HL-60 (cell line): Measurements from ENCODE around the gene TRAPPC12.

Source experiments
- DNase-seq, 2 experiments: peaks; one replicate each; pipeline ENCODE4 v3.0.0-alpha.2; 2010 to 2020; ENCODE audit warnings: low read depth in 1 of 2, low spot score in 1 of 2
- H3K27ac ChIP-seq: fragments of 250-450 bp; sonication (Bioruptor Pico); replicated peaks from 2 replicates; pipeline ENCODE4 v1.5.1; 2020; ENCODE audit warnings: mild to moderate bottlenecking, moderate library complexity
- H3K27me3 ChIP-seq: fragments of 250-450 bp; sonication (Bioruptor Pico); 2 replicates; pipeline ENCODE4 v1.5.1; 2021; ENCODE audit warnings: mild to moderate bottlenecking, moderate library complexity; ENCODE audit not compliant: insufficient read depth, poor library complexity, severe bottlenecking
- H3K4me3 ChIP-seq: replicated peaks from 2 replicates; pipeline ENCODE4 v1.5.1; 2011; ENCODE audit warnings: mild to moderate bottlenecking, control low read depth, low read length; ENCODE audit not compliant: insufficient read depth
- CTCF ChIP-seq: IDR thresholded peaks from one replicate; pipeline ENCODE4 v1.5.1; 2011; ENCODE audit warnings: low read length, control low read depth, inconsistent platforms; ENCODE audit not compliant: insufficient read depth
- GABPA ChIP-seq: IDR thresholded peaks from 2 replicates; pipeline ENCODE4 v1.6.1; 2012; ENCODE audit warnings: low read depth
- POLR2AphosphoS5 ChIP-seq: IDR thresholded peaks from 2 replicates; pipeline ENCODE4 v1.6.1; 2012; ENCODE audit warnings: low read depth
- SPI1 ChIP-seq: IDR thresholded peaks from 2 replicates; pipeline ENCODE4 v1.6.1; 2012; ENCODE audit warnings: low read depth, mild to moderate bottlenecking, borderline replicate concordance
- TF ChIP-seq, protein P1 (sequence below): IDR thresholded peaks from 2 replicates; pipeline ENCODE4 v1.6.1; 2012; ENCODE audit warnings: low read depth; ENCODE audit not compliant: insufficient replicate concordance

TRAPPC12 gene

DNA sequence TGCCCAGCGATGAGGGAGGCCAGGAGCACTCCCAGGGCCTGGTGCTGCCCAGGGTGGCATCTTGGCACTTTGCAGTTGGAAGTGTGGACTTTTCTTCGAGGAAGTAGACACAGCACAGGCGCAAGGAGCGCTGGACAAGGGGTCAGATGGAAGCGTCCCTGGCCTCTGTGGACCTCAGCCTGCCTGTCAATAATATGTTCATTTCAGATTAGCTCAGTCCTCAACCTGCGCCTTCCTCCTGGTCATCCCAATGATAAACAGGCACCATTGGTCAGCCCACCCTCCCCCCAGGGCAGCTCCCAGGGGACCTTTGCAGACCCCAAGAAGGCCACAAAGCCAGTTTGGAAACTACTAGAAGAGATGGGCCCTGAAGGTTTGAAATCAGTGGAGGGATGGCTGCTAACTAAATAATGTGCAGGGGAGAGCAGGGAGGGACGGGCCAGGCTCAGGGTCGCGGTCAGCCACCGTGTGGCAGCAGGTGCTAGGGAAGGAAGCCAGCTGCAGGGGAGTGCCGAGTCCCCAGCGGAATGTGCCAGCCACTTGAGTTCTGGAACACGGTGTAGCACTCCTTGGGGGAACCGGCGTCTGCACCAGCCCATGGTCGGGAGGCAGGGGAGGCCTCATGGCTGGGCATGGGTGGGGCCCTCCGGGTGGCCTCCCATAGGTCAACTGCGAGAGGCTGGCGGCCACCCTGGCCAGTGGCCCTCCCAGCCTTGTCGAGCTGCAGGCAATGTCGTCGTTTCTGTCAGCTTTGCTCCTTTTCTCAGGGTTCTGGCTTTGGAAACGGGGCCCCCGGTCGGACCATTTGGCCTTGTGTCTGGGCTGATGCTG, 79.9 kb downstream of the TRAPPC12 start:
- no peak overlapping the region for H3K27ac ChIP-seq
- TF ChIP-seq SPI1 (no peak), POLR2AphosphoS5 (no peak), CTCF (no peak)
- TF ChIP-seq, protein P1, sequence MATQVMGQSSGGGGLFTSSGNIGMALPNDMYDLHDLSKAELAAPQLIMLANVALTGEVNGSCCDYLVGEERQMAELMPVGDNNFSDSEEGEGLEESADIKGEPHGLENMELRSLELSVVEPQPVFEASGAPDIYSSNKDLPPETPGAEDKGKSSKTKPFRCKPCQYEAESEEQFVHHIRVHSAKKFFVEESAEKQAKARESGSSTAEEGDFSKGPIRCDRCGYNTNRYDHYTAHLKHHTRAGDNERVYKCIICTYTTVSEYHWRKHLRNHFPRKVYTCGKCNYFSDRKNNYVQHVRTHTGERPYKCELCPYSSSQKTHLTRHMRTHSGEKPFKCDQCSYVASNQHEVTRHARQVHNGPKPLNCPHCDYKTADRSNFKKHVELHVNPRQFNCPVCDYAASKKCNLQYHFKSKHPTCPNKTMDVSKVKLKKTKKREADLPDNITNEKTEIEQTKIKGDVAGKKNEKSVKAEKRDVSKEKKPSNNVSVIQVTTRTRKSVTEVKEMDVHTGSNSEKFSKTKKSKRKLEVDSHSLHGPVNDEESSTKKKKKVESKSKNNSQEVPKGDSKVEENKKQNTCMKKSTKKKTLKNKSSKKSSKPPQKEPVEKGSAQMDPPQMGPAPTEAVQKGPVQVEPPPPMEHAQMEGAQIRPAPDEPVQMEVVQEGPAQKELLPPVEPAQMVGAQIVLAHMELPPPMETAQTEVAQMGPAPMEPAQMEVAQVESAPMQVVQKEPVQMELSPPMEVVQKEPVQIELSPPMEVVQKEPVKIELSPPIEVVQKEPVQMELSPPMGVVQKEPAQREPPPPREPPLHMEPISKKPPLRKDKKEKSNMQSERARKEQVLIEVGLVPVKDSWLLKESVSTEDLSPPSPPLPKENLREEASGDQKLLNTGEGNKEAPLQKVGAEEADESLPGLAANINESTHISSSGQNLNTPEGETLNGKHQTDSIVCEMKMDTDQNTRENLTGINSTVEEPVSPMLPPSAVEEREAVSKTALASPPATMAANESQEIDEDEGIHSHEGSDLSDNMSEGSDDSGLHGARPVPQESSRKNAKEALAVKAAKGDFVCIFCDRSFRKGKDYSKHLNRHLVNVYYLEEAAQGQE = no peak
- H3K4me3 ChIP-seq = no peak overlapping the region
- no peak for DNase-seq
- H3K27me3 ChIP-seq = no peaks in the 10 kb centered on the region

- no peaks in the 10 kb centered on the region for H3K27me3 ChIP-seq
- H3K4me3 ChIP-seq = no peak overlapping the region
- DNase-seq = no peak
- TF ChIP-seq POLR2AphosphoS5 (no peak), SPI1 (no peak), CTCF (no peak), GABPA (no peak)
- TF ChIP-seq, protein P1 = no peak
- H3K27ac ChIP-seq = no peak overlapping the region
Measured at GRCh38 chr2:3460156-3460555, 80.7 kb downstream of the TRAPPC12 start.

DNA sequence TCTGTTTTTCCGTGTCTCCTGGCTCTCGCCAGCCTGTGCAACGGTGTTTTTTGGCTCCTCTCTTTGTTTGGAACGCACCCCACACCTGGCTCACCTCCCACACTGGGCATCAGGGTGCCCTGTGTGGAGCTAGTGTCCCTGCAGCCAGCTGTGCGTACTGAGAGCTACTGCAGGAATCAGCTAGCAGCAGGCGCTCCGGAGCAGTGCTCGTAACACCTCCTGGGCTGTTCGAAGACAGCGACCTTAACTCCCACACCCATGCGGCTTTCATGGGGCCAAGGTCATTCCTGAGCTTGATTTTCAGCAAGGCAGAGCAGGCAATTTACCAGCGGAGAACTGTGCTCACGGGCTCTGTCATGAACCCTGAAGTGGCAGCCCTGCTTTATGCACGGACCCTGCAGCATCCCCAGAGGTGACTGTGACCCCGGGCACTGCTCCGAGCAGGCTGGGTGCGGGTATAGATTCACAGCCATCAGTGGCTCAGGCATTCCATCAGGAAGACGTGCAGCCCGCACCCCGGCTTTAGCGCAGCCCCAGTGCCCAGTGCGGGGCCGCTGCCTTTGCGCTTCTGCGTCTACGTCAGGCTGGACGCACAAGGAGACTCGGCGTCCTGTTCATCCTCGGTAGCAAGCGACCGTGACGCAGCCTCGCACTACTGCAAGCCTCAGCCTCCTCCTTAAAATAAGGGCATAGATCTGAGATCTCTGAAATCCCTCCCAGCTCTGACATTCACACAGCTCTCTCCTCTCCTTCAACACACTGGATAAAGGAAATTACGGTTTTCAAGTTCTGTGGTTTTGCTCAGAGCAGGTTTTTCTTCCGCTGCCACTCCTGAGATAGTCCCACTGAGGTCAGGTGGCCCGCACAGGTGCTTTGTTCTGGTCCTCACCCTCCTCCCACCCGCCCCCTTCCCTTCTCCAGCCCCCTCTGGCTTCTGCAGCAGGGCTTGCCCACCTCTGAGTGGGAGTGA, 81.6 kb downstream of the TRAPPC12 start:
- no peak for TF ChIP-seq CTCF
- TF ChIP-seq SPI1 = no peak
- no peak for TF ChIP-seq POLR2AphosphoS5
- no peak for TF ChIP-seq GABPA
- TF ChIP-seq, protein P1 = no peak
- H3K27me3 ChIP-seq = no peaks in the 10 kb centered on the region
- no peak for DNase-seq
- H3K4me3 ChIP-seq = no peak overlapping the region
- H3K27ac ChIP-seq = no peak overlapping the region
